Measurements from ENCODE around the gene VSIG10L. TPM values are rescaled to one million over a fixed set of nuclear protein-coding genes. Genes with fewer than 3 reads are reported as not detected.

Gene VSIG10L
- total RNA-seq, 1 experiment from 2014 or later = 3.3 TPM

- H3K27ac ChIP-seq (ENCODE audit: low read length) = no peak overlapping the region
- in situ Hi-C loops (cut with HindIII; ENCODE audit: low pct_unique_long_range_greater_than_20kb, low sequenced_read_pairs) = no loop called here
- intact Hi-C loops (cut with micrococcal nuclease; ENCODE audit: unreplicated experiment) = no loop called here
- no peaks in the 10 kb centered on the region for H3K36me3 ChIP-seq (ENCODE audit: control insufficient read depth, insufficient read depth, low read length)
- ChIA-PET POLR2A (no interaction called here), CTCF (no interaction called here)
- DNase-seq (ENCODE audit: low read depth, low spot score) (no peak), ATAC-seq (no peak)
- no TSS peak for BruUV-seq (replicated peaks)
- no peaks in the 10 kb centered on the region; the same call in 1 of the 2 replicates for H3K27me3 ChIP-seq (ENCODE audit: control insufficient read depth, insufficient read depth, low read length)
- TF ChIP-seq REST (IDR thresholded peaks at IDR 0.05; ENCODE audit: insufficient read depth in 1 of 2, low read depth in 2 of 2, low read length in 1 of 2) = no peak
- no peak for TF ChIP-seq SIN3A (IDR thresholded peaks at IDR 0.05; ENCODE audit: borderline replicate concordance, insufficient read depth, low read depth, low read length)
- no peak for TF ChIP-seq POLR2AphosphoS5 (IDR thresholded peaks at IDR 0.05; ENCODE audit: low read depth, low read length)
- TF ChIP-seq CTCF (IDR thresholded peaks at IDR 0.05) = no peak
- TF ChIP-seq TCF7L2 (IDR thresholded peaks at IDR 0.05; ENCODE audit: low read depth, low read length) = no peak
- H3K9me3 ChIP-seq (ENCODE audit: control insufficient read depth, insufficient read depth, low read depth, low read length) = no peaks in the 10 kb centered on the region
- no peaks in the 10 kb centered on the region for H3K4me1 ChIP-seq (ENCODE audit: control insufficient read depth, insufficient read depth, low read length)
- H3K4me3 ChIP-seq (ENCODE audit: low read depth in 2 of 2, low read length in 2 of 2) = no peak overlapping the region
These were observed 40.7 kb downstream of the VSIG10L start for GRCh38 chr19:51301266-51301665.

- ChIA-PET CTCF (interaction anchor here (0.7 kb wide), 2 partner anchors 9 to 128 kb away, joined by 3 to 4 read pairs; no protein-coding TSS in a partner anchor), POLR2A (interaction anchor here (0.5 kb wide), 1 partner anchor 392 kb away, joined by 3 read pairs; no protein-coding TSS in a partner anchor)
- ATAC-seq = no peak
- no peak for DNase-seq (ENCODE audit: low read depth, low spot score)
- Histone ChIP-seq H3K36me3 (ENCODE audit: control insufficient read depth, insufficient read depth, low read length) (no peaks in the 10 kb centered on the region), H3K27me3 (ENCODE audit: control insufficient read depth, insufficient read depth, low read length) (no peaks in the 10 kb centered on the region; the same call in 1 of the 2 replicates), H3K27ac (ENCODE audit: low read length) (no peak overlapping the region), H3K4me3 (ENCODE audit: low read depth in 2 of 2, low read length in 2 of 2) (no peak overlapping the region), H3K4me1 (ENCODE audit: control insufficient read depth, insufficient read depth, low read length) (no peaks in the 10 kb centered on the region), H3K9me3 (ENCODE audit: control insufficient read depth, insufficient read depth, low read depth, low read length) (no peaks in the 10 kb centered on the region)
- no TSS peak for BruUV-seq (replicated peaks)
- intact Hi-C loops (cut with micrococcal nuclease; ENCODE audit: unreplicated experiment) (no loop called here), in situ Hi-C loops (cut with HindIII; ENCODE audit: low pct_unique_long_range_greater_than_20kb, low sequenced_read_pairs) (no loop called here)
- no peak for TF ChIP-seq CTCF (IDR thresholded peaks at IDR 0.05)
- no peak for TF ChIP-seq SIN3A (IDR thresholded peaks at IDR 0.05; ENCODE audit: borderline replicate concordance, insufficient read depth, low read depth, low read length)
- TF ChIP-seq TCF7L2 (IDR thresholded peaks at IDR 0.05; ENCODE audit: low read depth, low read length) = no peak
- no peak for TF ChIP-seq POLR2AphosphoS5 (IDR thresholded peaks at IDR 0.05; ENCODE audit: low read depth, low read length)
- no peak for TF ChIP-seq REST (IDR thresholded peaks at IDR 0.05; ENCODE audit: insufficient read depth in 1 of 2, low read depth in 2 of 2, low read length in 1 of 2)
These were observed 44.5 kb downstream of the VSIG10L start for GRCh38 chr19:51297406-51297805.

All from Panc1 (cell line).